ENCODE results near the gene NUSAP1.
"Not testable (repeated sequence)": the region's sequence is repeated elsewhere in the genome, so short reads cannot be mapped to it uniquely, and the experiment has no call there.

Gene NUSAP1

DNA sequence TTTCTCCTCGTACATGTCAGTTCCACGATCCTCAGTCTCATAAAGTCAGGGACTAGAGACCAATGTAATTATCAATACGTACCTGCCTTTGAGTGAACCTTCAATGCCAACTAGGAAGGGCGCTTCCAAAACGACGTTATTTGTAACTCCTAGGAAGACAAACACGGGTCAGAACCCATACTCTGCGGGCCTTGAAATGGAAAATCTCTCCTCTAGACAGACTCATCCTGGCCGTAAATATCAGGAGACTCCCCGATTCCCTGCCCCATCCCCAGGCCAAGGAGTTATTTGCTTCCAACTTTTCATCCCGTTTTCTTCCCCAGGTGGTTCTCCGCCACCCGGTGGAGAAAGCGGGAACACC is 868 bp upstream of the NUSAP1 start:
- DNase-seq (ENCODE audit: low spot score) = no peak
- FAIRE-seq = no peak

DNA sequence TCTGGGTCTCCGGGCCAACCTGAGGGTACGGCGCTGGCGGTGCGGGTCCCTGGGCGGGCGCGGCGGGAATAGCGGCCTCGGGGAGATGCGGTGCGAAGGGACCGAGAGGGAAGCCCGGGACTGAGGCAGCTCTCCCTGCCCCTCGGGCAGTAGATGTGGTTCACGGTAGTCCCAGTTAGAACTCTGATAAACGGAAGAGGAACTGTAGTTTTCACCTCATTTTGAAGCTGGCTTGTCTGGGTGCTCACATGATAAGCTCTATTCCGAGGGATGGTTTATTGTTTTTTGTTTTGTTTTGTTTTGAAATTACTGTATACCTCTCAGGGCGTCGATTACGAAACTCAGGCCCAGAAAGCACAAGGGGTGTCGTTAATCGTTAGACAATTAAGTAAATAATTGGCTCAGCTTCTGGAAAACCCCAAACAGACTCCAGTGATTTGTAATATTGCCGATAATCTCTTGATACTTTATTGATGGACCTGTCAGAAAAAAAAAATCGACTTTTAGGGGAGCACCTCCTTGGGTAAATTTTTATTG is 413 bp downstream of the NUSAP1 start:
- no peak for FAIRE-seq
- no peak for DNase-seq (ENCODE audit: low spot score)

- no peak for DNase-seq (ENCODE audit: low spot score)
- FAIRE-seq = no peak
Observed at GRCh38 chr15:41334293-41335120, 1.8 kb downstream of the NUSAP1 start.

DNA sequence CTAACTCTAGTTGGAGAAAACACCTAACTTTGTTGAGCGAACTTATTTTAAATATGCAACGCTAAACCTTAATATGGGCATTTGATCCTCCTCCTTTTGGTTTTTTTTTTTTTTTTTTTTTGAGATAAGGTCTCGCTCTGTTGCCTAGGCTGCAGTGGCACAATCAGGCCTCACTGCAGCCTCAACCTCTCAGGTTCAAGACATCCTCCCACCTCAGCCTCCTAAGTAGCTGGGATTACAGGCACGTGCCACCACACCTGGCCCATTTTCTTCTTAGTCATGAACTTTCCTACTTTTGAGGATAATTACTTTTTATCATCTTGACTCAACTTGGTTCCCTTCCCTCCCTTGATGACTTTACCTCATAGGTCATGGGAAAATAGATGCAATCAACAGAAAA is 3.9 kb downstream of the NUSAP1 start:
- no peak for FAIRE-seq
- no peak for DNase-seq (ENCODE audit: low spot score)

- FAIRE-seq (no peak), DNase-seq (ENCODE audit: low spot score) (no peak)
Observed at GRCh38 chr15:41337047-41337446, 4.4 kb downstream of the NUSAP1 start.

DNA sequence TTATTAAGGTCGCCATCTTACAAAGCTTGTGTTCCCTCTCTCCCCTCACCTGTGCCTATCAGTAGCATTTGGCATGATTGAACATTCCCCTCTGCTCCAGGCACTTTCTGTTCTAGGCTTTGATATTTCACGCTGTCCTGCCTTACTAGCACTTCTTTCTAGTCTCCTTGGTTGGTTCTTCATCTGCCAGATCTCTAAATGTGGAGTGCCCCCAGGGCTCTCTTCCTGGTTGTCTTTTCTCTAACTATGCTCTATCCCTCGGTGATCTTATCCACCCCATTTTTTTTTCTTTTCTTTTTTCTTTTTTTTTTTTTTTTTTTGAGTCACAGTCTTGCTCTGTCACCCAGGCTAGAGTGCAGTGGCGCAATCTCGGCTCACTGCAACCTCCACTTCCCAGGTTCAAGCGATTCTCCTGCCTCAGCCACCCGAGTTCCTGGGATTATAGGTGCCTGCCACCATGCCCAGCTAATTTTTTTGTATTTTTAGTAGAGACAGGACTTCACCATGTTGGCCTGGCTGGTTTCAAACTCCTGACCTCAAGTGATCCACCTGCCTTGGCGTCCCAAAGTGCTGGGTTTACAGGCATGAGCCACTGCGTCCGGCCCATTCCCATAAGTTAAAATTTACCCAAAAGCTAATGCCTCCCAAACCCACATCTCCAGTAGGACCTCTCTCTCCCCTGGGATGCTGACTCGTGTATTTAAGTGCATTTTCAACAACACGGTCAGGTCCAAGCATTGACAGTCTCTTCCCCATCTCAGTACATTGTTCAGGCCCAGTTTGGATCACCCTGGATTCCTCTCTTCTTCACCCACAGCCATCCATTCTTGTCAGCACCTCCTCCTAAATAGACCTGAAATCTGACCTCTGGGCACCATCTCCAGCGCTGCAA is 5.2 kb downstream of the NUSAP1 start:
- no peak for DNase-seq (ENCODE audit: low spot score)
- FAIRE-seq = no peak

GRCh38 chr15:41340189-41340695 is 7.6 kb downstream of the NUSAP1 start:
- DNase-seq (ENCODE audit: low spot score) = no peak

GRCh38 chr15:41341519-41341918 is 8.8 kb downstream of the NUSAP1 start:
- FAIRE-seq (no peak), DNase-seq (ENCODE audit: low spot score) (no peak)

More at GRCh38 chr15:41340189-41340695, 7.6 kb downstream of the NUSAP1 start:
- FAIRE-seq = no peak

DNA sequence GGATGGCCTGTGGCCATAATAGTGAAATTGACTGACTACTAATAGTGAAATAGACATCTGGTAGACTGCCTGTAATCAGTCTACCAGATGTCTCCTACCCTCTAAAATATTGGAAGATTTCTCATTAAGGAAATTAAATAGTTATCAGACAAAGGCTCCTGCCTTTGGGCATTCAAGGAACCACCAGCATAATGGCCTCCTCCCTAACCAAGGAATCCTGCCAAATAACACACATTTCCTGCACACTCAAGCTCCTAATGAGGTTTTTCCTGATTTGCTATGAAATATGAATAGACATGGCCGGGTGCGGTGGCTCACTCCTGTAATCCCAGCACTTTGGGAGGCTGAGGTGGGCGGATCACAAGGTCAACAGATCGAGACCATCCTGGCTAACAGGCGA is 14.6 kb downstream of the NUSAP1 start:
- FAIRE-seq (no peak), DNase-seq (ENCODE audit: low spot score) (no peak)

- FAIRE-seq (no peak), DNase-seq (ENCODE audit: low spot score) (no peak)
Observed at GRCh38 chr15:41350057-41350717, 17.5 kb downstream of the NUSAP1 start.

DNA sequence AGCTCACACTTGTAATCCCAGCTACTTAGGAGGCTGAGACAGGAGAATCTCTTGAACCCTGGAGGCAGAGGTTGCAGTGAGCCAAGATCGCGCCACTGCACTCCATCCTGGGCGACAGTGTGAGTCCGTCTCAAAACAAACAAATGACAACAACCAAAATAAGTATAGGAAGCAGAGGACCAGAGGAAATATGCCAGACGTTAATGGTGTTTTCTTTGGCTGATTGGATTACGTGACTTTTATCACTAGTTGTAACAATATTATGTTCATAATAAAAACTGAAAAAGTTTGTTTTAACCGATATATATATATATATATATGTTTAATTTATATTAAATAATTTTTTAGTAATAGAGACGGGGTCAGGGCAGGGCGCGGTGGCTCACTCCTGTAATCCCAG is 21.7 kb downstream of the NUSAP1 start:
- no peak for FAIRE-seq

GRCh38 chr15:41367418-41367817 is 34.7 kb downstream of the NUSAP1 start:
- DNase-seq (ENCODE audit: low spot score) (no peak), FAIRE-seq (no peak)

More for the DNA sequence above, 21.7 kb downstream of the NUSAP1 start:
- DNase-seq (ENCODE audit: low spot score) = no peak

DNA sequence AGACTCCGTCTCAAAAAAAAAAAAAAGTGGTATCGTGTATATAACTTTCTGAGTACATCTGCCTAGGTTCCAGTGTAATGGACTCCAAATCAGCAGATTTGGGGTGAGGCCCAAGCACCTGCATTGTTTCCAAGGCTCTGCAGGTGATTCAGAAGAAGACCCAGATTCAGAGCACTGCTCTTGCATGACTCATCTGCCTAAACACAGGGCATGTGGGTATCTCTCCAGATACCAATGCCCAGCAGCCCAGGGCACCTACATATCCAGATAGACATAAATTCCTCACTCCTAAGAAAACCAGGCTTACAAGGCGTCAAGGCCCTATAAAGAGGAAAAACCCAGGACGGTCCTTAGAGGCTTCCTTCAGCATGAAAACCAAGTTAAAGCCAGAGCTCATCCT is 45.3 kb downstream of the NUSAP1 start:
- FAIRE-seq = no peak

DNA sequence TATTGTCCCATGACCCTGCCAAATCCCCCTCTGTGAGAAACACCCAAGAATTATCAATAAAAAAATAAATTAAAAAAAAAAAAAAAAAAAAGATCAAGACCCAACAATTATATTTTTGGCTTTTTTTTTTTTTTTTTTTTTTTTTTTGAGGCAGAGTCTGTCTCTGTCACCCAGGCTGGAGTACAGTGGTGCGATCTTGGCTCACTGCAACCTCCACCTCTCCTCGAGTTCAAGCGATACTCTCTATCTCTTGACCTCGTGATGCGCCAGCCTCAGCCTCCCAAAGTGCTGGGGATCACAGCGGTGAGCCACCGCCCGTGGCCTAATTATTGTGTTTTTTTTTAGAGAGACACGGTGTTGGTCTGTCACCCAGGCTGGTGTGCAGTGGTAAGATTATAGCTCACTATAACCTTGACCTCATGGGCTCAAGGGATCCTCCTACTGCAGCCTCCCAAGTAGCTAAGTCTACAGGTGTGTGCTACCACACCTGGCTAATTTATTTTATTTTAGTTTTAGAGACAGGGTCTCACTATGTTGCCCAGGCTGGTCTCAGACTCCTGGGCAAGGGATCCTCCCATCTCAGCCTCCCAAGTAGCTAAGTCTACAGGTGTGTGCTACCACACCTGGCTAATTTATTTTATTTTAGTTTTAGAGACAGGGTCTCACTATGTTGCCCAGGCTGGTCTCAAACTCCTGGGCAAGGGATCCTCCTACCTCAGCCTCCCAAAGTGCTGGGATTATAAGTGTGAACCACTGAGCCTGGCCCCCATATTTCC is 51.5 kb downstream of the NUSAP1 start:
- DNase-seq (ENCODE audit: low spot score); FAIRE-seq: not testable (repeated sequence)

More for the DNA sequence above, 45.3 kb downstream of the NUSAP1 start:
- no peak for DNase-seq (ENCODE audit: low spot score)

- DNase-seq (ENCODE audit: low spot score) = no peak
- no peak for FAIRE-seq
Observed at GRCh38 chr15:41387646-41388045, 55.0 kb downstream of the NUSAP1 start.

GRCh38 chr15:41392659-41393058 is 60.0 kb downstream of the NUSAP1 start:
- FAIRE-seq = no peak

DNA sequence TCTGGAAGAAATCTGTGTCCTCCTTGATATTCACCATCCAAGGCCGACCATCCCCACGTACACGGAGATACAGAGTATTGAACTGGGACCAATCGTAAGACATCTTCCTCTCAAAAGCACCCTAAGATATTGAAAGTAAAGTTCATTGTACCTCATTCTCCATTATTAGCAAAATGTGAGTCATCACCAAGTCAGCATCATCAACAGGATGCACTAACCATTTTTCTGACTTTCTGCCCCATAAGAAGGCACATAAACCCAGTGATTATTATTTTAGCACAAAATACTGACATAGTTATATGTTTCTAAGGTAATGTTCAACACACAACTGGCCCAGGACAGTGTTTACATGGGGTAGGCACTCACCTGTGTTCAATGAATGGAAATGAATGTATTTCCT is 62.2 kb downstream of the NUSAP1 start:
- no peak for DNase-seq (ENCODE audit: low spot score)
- FAIRE-seq = no peak

More at GRCh38 chr15:41392659-41393058, 60.0 kb downstream of the NUSAP1 start:
- DNase-seq (ENCODE audit: low spot score) = no peak

DNA sequence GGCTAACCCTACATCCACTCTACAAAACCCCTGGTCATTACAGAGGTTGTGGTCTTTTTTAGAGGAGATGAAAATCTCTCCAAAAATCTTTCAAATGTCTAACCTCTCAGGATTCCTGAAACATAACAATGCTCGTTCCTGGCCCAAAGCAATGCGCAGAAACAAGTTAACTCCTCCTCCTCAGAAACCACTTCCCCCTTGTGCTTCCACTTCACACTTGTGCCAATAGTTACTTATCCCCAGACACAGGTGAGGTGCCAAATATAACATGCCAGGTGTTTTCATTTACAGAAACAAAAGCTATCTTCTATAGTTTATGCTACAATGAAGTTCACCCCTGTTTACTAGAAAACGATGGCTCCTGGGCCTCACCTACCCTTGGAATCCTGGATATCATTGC is 63.4 kb downstream of the NUSAP1 start:
- no peak for DNase-seq (ENCODE audit: low spot score)
- FAIRE-seq = no peak

DNA sequence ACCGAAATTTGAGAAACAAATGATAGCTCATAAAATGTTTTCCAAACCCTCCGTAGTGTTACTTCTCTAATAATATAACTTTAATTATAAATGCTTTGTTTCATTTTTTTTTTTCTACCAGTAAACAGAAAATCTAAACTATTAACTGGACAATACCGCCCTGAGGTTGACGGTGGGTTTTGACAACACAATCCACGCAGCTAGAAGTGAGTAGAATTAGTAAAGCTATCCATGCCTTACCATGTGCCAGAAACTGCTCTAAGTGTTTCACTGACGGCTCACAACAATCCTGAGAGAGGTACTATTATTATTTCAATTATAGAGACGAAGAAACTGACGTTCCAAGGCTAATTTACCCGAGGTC is 69.2 kb downstream of the NUSAP1 start:
- FAIRE-seq (no peak), DNase-seq (ENCODE audit: low spot score) (peak; percentile 18)

DNA sequence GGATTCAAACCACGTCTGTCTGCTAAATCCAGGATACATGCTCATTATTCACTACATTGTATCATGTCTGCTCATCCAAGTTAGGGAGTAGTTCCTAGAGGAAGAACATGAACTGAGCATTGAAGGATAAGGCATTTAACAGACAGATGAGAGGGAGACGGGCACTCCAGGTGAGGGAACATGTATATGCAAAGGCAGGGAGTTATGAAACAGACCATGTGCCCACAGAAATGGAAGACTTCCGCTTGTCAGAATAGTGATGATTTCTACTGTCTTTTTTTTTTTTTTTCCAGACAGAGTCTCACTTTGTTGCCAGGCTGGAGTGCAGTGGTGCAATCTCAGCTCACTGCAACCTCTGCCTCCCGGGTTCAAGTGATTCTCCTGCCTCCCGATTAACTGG is 74.7 kb downstream of the NUSAP1 start:
- DNase-seq (ENCODE audit: low spot score) (no peak), FAIRE-seq (no peak)

DNA sequence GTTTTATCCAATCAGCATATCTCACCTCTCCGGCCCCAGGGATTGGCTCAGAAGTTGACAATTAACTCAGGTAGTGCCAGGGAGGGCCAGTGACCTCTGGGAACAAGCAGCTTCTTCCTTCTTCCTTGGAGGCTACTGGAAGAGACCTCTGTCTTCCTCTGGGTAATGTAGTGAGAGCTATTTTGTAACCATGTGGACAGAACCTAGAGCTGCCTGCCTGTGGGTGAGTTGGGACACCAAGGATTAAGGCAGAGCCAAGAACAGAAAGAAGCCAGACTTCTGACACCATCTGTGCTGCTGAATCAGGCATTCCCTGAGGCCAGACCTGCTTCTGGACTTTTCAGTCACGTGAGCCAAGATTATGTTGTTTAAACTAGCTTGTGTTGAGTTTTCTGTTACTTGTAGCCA is 75.6 kb downstream of the NUSAP1 start:
- FAIRE-seq (no peak), DNase-seq (ENCODE audit: low spot score) (no peak)
